ENCODE measurements around the gene USH1C.

GRCh38 chr11:17504330-17505107 is 39.7 kb downstream of the USH1C start:
- TF ChIP-seq POLR2AphosphoS5 (IDR thresholded peaks at IDR 0.05; ENCODE audit: borderline replicate concordance, low read depth, low read length) (no peak), EZH2 (IDR thresholded peaks at IDR 0.05) (no peak)
